Suppressor macrophage treated with lipopolysaccharide for 1 hour (primary cell): ENCODE results near the gene LAGE3.

Experiments used
- DNase-seq, 3 donors: peaks; one replicate each; pipeline ENCODE4 v3.0.0-alpha.2; 2020 to 2022

LAGE3 gene

GRCh38 chrX:154452823-154453222 lies 26.3 kb downstream of the LAGE3 start:
- no peak for DNase-seq

- DNase-seq = no peak
Measured at GRCh38 chrX:154450312-154450711, 28.8 kb downstream of the LAGE3 start.

- no peak for DNase-seq
Measured at GRCh38 chrX:154449618-154450017, 29.5 kb downstream of the LAGE3 start.

- DNase-seq = no peak
Measured at GRCh38 chrX:154448484-154448883, 30.6 kb downstream of the LAGE3 start.

- no peak for DNase-seq
Measured at GRCh38 chrX:154446430-154446829, 32.7 kb downstream of the LAGE3 start.

- no peak for DNase-seq
Measured at GRCh38 chrX:154445776-154446175, 33.3 kb downstream of the LAGE3 start.

- no peak for DNase-seq
Measured at GRCh38 chrX:154444755-154445246, 34.3 kb downstream of the LAGE3 start.

GRCh38 chrX:154443992-154444754 lies 34.9 kb downstream of the LAGE3 start, which contains the start of gene FAM50A:
Gene FAM50A, plus strand, starts transcription at chrX:154444141. Its CDS starts 95 bp downstream, at chrX:154444236.
- DNase-seq = peak; percentile 76 to 93 (median 87)

- no peak for DNase-seq
Measured at GRCh38 chrX:154443479-154443910, 35.6 kb downstream of the LAGE3 start.

GRCh38 chrX:154441984-154442707 lies 36.9 kb downstream of the LAGE3 start:
- DNase-seq = no peak

- DNase-seq = no peak
Measured at GRCh38 chrX:154441564-154441963, 37.5 kb downstream of the LAGE3 start.

- DNase-seq = no peak
Measured at GRCh38 chrX:154440623-154441357, 38.3 kb downstream of the LAGE3 start.

- no peak for DNase-seq
Measured at GRCh38 chrX:154439841-154440240, 39.2 kb downstream of the LAGE3 start.

- peak in 1 of 3 donors; percentile 8 for DNase-seq
Measured at GRCh38 chrX:154437971-154438893, 40.8 kb downstream of the LAGE3 start.

GRCh38 chrX:154436983-154437752 lies 41.9 kb downstream of the LAGE3 start, which contains the start of gene GDI1:
Gene GDI1, plus strand, starts transcription at chrX:154437154. Its CDS starts 101 bp downstream, at chrX:154437255.
- DNase-seq = peak; percentile 42 to 76 (median 60)

- peak; percentile 44 to 81 (median 63) for DNase-seq
Measured at GRCh38 chrX:154436374-154436982, 42.6 kb downstream of the LAGE3 start.

- no peak for DNase-seq
Measured at GRCh38 chrX:154435171-154435733, 43.8 kb downstream of the LAGE3 start.

- DNase-seq = no peak
Measured at GRCh38 chrX:154434394-154435168, 44.5 kb downstream of the LAGE3 start.

- no peak for DNase-seq
Measured at GRCh38 chrX:154433605-154434004, 45.5 kb downstream of the LAGE3 start.
